ENCODE measurements around the gene ALG10B.

GRCh38 chr12:38374751-38375150 is 58.2 kb downstream of the ALG10B start:
- TF ChIP-seq, protein P1, sequence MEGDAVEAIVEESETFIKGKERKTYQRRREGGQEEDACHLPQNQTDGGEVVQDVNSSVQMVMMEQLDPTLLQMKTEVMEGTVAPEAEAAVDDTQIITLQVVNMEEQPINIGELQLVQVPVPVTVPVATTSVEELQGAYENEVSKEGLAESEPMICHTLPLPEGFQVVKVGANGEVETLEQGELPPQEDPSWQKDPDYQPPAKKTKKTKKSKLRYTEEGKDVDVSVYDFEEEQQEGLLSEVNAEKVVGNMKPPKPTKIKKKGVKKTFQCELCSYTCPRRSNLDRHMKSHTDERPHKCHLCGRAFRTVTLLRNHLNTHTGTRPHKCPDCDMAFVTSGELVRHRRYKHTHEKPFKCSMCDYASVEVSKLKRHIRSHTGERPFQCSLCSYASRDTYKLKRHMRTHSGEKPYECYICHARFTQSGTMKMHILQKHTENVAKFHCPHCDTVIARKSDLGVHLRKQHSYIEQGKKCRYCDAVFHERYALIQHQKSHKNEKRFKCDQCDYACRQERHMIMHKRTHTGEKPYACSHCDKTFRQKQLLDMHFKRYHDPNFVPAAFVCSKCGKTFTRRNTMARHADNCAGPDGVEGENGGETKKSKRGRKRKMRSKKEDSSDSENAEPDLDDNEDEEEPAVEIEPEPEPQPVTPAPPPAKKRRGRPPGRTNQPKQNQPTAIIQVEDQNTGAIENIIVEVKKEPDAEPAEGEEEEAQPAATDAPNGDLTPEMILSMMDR (IDR thresholded peaks at IDR 0.05), result no peak
- TF ChIP-seq POLR2A (IDR thresholded peaks at IDR 0.05), result no peak
